Measurements from ENCODE around the gene ADAMTS12.

Gene ADAMTS12

DNA sequence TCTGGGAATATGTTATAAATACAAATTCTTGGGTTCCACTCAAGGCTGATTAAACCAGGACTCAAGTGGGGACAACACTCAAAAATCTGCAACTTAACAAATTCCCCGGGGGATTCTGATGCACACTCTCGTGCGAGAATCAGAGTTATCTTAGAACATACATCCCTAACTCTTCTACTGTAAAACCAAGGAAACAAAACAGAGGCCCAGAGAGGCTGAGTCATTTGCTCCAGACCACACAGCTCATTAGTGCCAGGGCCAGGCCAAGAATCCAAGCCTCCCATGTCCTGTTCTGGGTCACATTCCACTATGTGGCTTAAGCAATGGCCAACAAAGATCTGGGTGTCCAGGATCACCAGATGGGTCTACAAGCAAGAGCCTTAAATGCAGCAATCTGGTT, 166.0 kb downstream of the ADAMTS12 start:
- intact Hi-C loops (cut with DNase I; ENCODE audit: low total_unique reads), result no loop called here
- Histone ChIP-seq H3K4me1 (peaks cover 5 to 28% (median 22%) of the 10 kb centered on the region in 4 donors), H3K4me3 (no peak overlapping the region), H3K27ac (no peak overlapping the region), H3K9me3 (no peaks in the 10 kb centered on the region), H3K27me3 (no peaks in the 10 kb centered on the region), H3K36me3 (no peaks in the 10 kb centered on the region)
- TF ChIP-seq, protein P1, sequence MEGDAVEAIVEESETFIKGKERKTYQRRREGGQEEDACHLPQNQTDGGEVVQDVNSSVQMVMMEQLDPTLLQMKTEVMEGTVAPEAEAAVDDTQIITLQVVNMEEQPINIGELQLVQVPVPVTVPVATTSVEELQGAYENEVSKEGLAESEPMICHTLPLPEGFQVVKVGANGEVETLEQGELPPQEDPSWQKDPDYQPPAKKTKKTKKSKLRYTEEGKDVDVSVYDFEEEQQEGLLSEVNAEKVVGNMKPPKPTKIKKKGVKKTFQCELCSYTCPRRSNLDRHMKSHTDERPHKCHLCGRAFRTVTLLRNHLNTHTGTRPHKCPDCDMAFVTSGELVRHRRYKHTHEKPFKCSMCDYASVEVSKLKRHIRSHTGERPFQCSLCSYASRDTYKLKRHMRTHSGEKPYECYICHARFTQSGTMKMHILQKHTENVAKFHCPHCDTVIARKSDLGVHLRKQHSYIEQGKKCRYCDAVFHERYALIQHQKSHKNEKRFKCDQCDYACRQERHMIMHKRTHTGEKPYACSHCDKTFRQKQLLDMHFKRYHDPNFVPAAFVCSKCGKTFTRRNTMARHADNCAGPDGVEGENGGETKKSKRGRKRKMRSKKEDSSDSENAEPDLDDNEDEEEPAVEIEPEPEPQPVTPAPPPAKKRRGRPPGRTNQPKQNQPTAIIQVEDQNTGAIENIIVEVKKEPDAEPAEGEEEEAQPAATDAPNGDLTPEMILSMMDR (IDR thresholded peaks at IDR 0.05), result no peak
- no peak for DNase-seq

DNA sequence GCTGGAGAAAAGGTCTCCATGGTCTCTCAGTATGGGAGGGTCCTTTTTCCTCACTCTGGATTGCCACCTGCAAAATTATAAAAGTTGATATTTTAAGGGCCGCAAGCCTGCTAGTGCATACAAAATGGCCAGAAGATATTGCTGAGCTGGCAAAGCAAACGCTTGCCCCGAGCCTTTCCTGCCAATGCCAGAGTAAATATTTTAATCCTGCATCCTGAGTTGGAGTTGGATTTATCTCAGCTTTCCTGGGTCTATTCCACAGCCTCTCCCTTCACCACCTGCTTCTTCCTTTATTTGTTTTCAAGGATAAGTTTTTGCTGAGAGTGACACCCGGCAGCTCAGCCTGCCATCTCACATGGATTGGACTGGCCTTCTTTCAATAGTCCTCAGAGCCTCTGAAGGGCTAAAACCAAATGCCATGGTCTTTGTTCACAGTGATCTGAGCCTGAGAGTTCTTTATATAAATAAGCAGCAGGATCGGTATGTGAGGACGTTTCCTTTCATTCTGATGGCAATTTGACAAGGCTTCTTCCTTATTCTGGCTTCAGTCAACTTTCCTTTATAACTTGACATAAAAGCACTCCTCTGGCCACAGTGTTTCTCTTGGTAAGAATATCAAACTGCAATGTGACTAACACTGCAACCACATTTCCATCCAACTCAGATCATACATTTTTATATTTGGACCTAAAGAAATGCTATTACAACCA, 170.1 kb downstream of the ADAMTS12 start:
- intact Hi-C loops (cut with DNase I; ENCODE audit: low total_unique reads), result no loop called here
- Histone ChIP-seq H3K36me3 (no peaks in the 10 kb centered on the region), H3K9me3 (no peaks in the 10 kb centered on the region), H3K4me1 (peaks cover 5 to 24% (median 20%) of the 10 kb centered on the region in 4 donors), H3K27me3 (no peaks in the 10 kb centered on the region), H3K27ac (no peak overlapping the region), H3K4me3 (no peak overlapping the region)
- TF ChIP-seq, protein P1 (IDR thresholded peaks at IDR 0.05), result no peak
- DNase-seq, result no peak

DNA sequence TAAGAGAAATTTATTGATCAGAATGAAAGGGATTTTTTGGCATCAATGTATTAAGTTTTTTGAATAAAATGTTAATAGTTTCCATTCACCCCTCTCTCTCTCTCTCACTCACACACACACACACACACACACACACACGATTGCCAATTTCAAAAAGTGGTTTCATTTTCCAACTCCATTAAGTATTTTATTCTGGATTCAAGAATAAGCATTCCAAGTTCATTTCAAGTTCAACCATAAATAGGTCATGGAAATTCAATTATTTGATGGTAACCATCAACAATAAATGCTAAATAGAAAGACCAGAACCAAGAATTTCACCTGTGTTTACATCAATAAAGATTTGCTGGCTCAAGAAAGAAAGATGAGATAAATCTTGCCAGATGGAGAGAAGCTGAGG, 171.6 kb downstream of the ADAMTS12 start:
- intact Hi-C loops (cut with DNase I; ENCODE audit: low total_unique reads), result no loop called here
- no peak for DNase-seq
- TF ChIP-seq, protein P1 (IDR thresholded peaks at IDR 0.05), result no peak

DNA sequence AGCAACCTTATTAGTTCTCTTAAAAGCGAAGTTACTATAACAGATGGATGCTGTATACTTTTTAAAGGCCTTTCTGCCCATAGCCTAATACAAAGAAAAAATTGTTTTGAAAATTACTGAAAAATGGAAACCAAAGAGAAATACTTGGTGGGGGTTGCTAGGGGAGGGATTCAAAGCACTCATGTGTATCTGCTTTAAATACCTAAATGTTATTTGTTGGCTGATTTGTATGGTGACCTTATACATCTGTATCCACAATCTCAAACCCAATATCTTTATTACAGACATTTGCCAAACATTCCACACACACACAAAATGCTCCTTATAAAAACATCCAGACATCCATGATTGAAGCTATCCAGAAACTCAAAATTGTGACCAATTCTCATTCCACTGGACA, 172.0 kb downstream of the ADAMTS12 start:
- TF ChIP-seq, protein P1 (IDR thresholded peaks at IDR 0.05), result no peak
- intact Hi-C loops (cut with DNase I; ENCODE audit: low total_unique reads), result no loop called here
- Histone ChIP-seq H3K4me3 (no peak overlapping the region), H3K36me3 (no peaks in the 10 kb centered on the region), H3K27me3 (no peaks in the 10 kb centered on the region), H3K4me1 (peaks cover 0 to 11% (median 9%) of the 10 kb centered on the region in 4 donors), H3K9me3 (no peaks in the 10 kb centered on the region), H3K27ac (no peak overlapping the region)
- no peak for DNase-seq

More for the DNA sequence above, 171.6 kb downstream of the ADAMTS12 start:
- Histone ChIP-seq H3K36me3 (no peaks in the 10 kb centered on the region), H3K27ac (no peak overlapping the region), H3K9me3 (no peaks in the 10 kb centered on the region), H3K27me3 (no peaks in the 10 kb centered on the region), H3K4me3 (no peak overlapping the region), H3K4me1 (peaks cover under 1 to 11% (median 10%) of the 10 kb centered on the region in 4 donors)

DNA sequence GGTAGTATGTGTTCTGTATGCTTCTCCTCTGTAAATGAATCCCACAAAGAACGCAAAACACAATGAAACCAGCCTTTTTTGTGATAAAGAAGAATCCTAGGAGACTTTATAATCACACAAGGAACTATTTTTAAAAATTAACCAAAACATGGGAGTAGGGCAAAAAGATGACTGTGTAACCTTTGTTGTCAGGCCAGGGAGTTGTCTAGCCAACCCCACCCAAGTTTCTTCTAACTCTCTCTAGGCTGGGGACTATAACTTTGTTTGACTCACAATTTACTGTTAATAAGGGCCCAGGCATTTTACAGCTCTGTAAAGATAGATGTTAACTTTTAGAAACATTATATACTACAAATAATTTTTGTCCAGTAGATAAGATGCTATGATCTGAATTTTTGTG, 176.1 kb downstream of the ADAMTS12 start:
- DNase-seq, result no peak
- peaks cover 0 to 10% (median 2%) of the 10 kb centered on the region in 4 donors for H3K4me1 ChIP-seq
- intact Hi-C loops (cut with DNase I; ENCODE audit: low total_unique reads), result no loop called here
- H3K27ac ChIP-seq, result no peak overlapping the region
- no peak overlapping the region for H3K4me3 ChIP-seq
- no peaks in the 10 kb centered on the region for H3K36me3 ChIP-seq
- no peaks in the 10 kb centered on the region for H3K27me3 ChIP-seq
- TF ChIP-seq, protein P1 (IDR thresholded peaks at IDR 0.05), result no peak
- no peaks in the 10 kb centered on the region for H3K9me3 ChIP-seq

Measured in tibial artery (tissue), 4 donors.